IPS DF 19.7 (cell line): Measurements from ENCODE around the gene DEXI.
"Not testable (repeated sequence)": the region's sequence is repeated elsewhere in the genome, so short reads cannot be mapped to it uniquely, and the experiment has no call there.

ENCODE experiments used
- DNase-seq: peaks from one replicate; pipeline ENCODE4 v3.0.0-alpha.2; 2013; ENCODE audit warnings: low read depth, low spot score

DEXI gene

GRCh38 chr16:10941935-10942351, 325 bp downstream of the DEXI start:
- DNase-seq, result not testable (repeated sequence)

- no peak for DNase-seq
Measured at GRCh38 chr16:10941127-10941933, 938 bp downstream of the DEXI start.

GRCh38 chr16:10940501-10941079, 1.7 kb downstream of the DEXI start:
- DNase-seq, result no peak

- DNase-seq, result no peak
Measured at GRCh38 chr16:10939649-10940234, 2.5 kb downstream of the DEXI start.

GRCh38 chr16:10938796-10939648, 3.2 kb downstream of the DEXI start:
- DNase-seq, result no peak

GRCh38 chr16:10938321-10938720, 3.9 kb downstream of the DEXI start:
- no peak for DNase-seq

GRCh38 chr16:10937068-10937859, 5.0 kb downstream of the DEXI start:
- DNase-seq, result no peak

- no peak for DNase-seq
Measured at GRCh38 chr16:10936272-10936984, 5.8 kb downstream of the DEXI start.

- DNase-seq, result no peak
Measured at GRCh38 chr16:10935226-10935915, 6.9 kb downstream of the DEXI start.

- DNase-seq, result no peak
Measured at GRCh38 chr16:10934325-10935107, 7.8 kb downstream of the DEXI start.

GRCh38 chr16:10933865-10934264, 8.4 kb downstream of the DEXI start:
- no peak for DNase-seq

GRCh38 chr16:10932959-10933710, 9.1 kb downstream of the DEXI start:
- no peak for DNase-seq

GRCh38 chr16:10931977-10932632, 10.2 kb downstream of the DEXI start:
- DNase-seq, result no peak

GRCh38 chr16:10931134-10931533, 11.1 kb downstream of the DEXI start:
- DNase-seq, result no peak

- no peak for DNase-seq
Measured at GRCh38 chr16:10930755-10931093, 11.5 kb downstream of the DEXI start.

GRCh38 chr16:10929853-10930754, 12.2 kb downstream of the DEXI start:
- DNase-seq, result no peak

- not testable (repeated sequence) for DNase-seq
Measured at GRCh38 chr16:10929097-10929496, 13.2 kb downstream of the DEXI start.
